Trophoblast cell (in vitro differentiated cells and primary cell): ENCODE data around the gene GALNT12.

ENCODE experiments used
- DNase-seq, 2 donors: peaks; one replicate each; pipeline ENCODE4 v3.0.0-alpha.2; 2016
- H2AFZ ChIP-seq: 2 replicates; pipeline ENCODE4 v1.6.1; 2013; ENCODE audit warnings: low read length, moderate library complexity, mild to moderate bottlenecking; ENCODE audit not compliant: insufficient read depth, poor library complexity
- H2AK5ac ChIP-seq: 2 replicates; pipeline ENCODE4 v1.6.1; 2013; ENCODE audit warnings: mild to moderate bottlenecking, low read length
- H2BK120ac ChIP-seq: 2 replicates; pipeline ENCODE4 v1.6.1; 2013; ENCODE audit warnings: low read length, mild to moderate bottlenecking, moderate library complexity; ENCODE audit not compliant: insufficient read depth, poor library complexity
- H2BK12ac ChIP-seq: 2 replicates; pipeline ENCODE4 v1.6.1; 2013; ENCODE audit warnings: mild to moderate bottlenecking, low read length, moderate library complexity
- H2BK5ac ChIP-seq: 2 replicates; pipeline ENCODE4 v1.6.1; 2013; ENCODE audit warnings: low read length, low read depth, moderate library complexity, mild to moderate bottlenecking; ENCODE audit not compliant: poor library complexity
- H3K14ac ChIP-seq: 2 replicates; pipeline ENCODE4 v1.6.1; 2013; ENCODE audit warnings: mild to moderate bottlenecking, low read length
- H3K18ac ChIP-seq: 2 replicates; pipeline ENCODE4 v1.6.1; 2013; ENCODE audit warnings: mild to moderate bottlenecking, low read length
- H3K23ac ChIP-seq: 2 replicates; pipeline ENCODE4 v1.6.1; 2013; ENCODE audit warnings: low read length
- H3K27ac ChIP-seq: 2 replicates; pipeline ENCODE4 v1.5.1; 2013; ENCODE audit warnings: low read depth, mild to moderate bottlenecking, inconsistent platforms, low read length, moderate library complexity
- H3K27me3 ChIP-seq: 2 replicates; pipeline ENCODE4 v1.6.1; 2013; ENCODE audit warnings: inconsistent platforms, mild to moderate bottlenecking, low read length, moderate library complexity; ENCODE audit not compliant: insufficient read depth
- H3K36me3 ChIP-seq, 2 experiments: 1 replicate in 1 of 2; 2 replicates in 1 of 2; pipeline ENCODE4 v1.6.1; 2013; ENCODE audit warnings: low read length in 2 of 2, mild to moderate bottlenecking in 2 of 2, moderate library complexity in 1 of 2; ENCODE audit not compliant: insufficient read depth in 2 of 2, control insufficient read depth in 1 of 2
- H3K4ac ChIP-seq: 2 replicates; pipeline ENCODE4 v1.6.1; 2013; ENCODE audit warnings: low read depth, mild to moderate bottlenecking, low read length, moderate library complexity
- H3K4me1 ChIP-seq, 2 experiments: 1 replicate in 1 of 2; 2 replicates in 1 of 2; pipeline ENCODE4 v1.6.1; 2013; ENCODE audit warnings: low read length in 2 of 2, mild to moderate bottlenecking in 2 of 2, moderate library complexity in 1 of 2; ENCODE audit not compliant: insufficient read depth in 2 of 2, control insufficient read depth in 1 of 2
- H3K4me2 ChIP-seq: 2 replicates; pipeline ENCODE4 v1.6.1; 2013; ENCODE audit warnings: inconsistent platforms, mild to moderate bottlenecking, low read length, moderate library complexity
- H3K4me3 ChIP-seq: 2 replicates; pipeline ENCODE4 v1.5.1; 2013; ENCODE audit warnings: mild to moderate bottlenecking, low read depth, low read length, inconsistent platforms
- H3K79me1 ChIP-seq: one replicate; pipeline ENCODE4 v1.6.1; 2013; ENCODE audit warnings: low read length
- H3K79me2 ChIP-seq: 2 replicates; pipeline ENCODE4 v1.6.1; 2013; ENCODE audit warnings: low read length, mild to moderate bottlenecking; ENCODE audit not compliant: control insufficient read depth, insufficient read depth, poor library complexity
- H3K9ac ChIP-seq: 2 replicates; pipeline ENCODE4 v1.6.1; 2013; ENCODE audit warnings: mild to moderate bottlenecking, low read length
- H3K9me3 ChIP-seq: 2 replicates; pipeline ENCODE4 v1.6.1; 2013; ENCODE audit warnings: low read depth, mild to moderate bottlenecking, control low read depth, inconsistent platforms, low read length; ENCODE audit not compliant: insufficient read depth
- H4K12ac ChIP-seq: 2 replicates; pipeline ENCODE4 v1.6.1; 2013; ENCODE audit warnings: low read depth, mild to moderate bottlenecking, low read length, moderate library complexity
- H4K8ac ChIP-seq: 2 replicates; pipeline ENCODE4 v1.6.1; 2013; ENCODE audit warnings: low read depth, mild to moderate bottlenecking, low read length, moderate library complexity
- H4K91ac ChIP-seq: one replicate; pipeline ENCODE4 v1.6.1; 2013; ENCODE audit warnings: low read depth, mild to moderate bottlenecking, low read length, moderate library complexity
- WGBS: extraction: QIAGEN DNeasy Blood & Tissue Kit; methylation state at CpG from one replicate; pipeline ENCODE4 v1.1.7; 2013; ENCODE audit warnings: missing lambda C conversion rate; ENCODE audit not compliant: insufficient read length, insufficient coverage; ENCODE audit errors: extremely low coverage; 5-methylcytosine and 5-hydroxymethylcytosine counted together

The GALNT12 gene

GRCh38 chr9:98859941-98860340 is 52.5 kb downstream of the GALNT12 start:
- Histone ChIP-seq H3K23ac (no peak overlapping the region), H3K36me3 (no peaks in the 10 kb centered on the region), H3K14ac (no peak overlapping the region), H2BK12ac (no peak overlapping the region), H3K9ac (no peak overlapping the region), H4K12ac (no peak overlapping the region), H3K4me1 (no peaks in the 10 kb centered on the region), H3K79me2 (no peaks in the 10 kb centered on the region), H3K4ac (no peak overlapping the region), H3K4me3 (no peak overlapping the region), H2AK5ac (no peak overlapping the region), H2BK120ac (no peak overlapping the region), H4K91ac (no peak overlapping the region), H2AFZ (no peak overlapping the region), H3K79me1 (no peaks in the 10 kb centered on the region), H2BK5ac (no peak overlapping the region), H4K8ac (no peak overlapping the region), H3K27ac (no peak overlapping the region), H3K4me2 (no peak overlapping the region), H3K18ac (no peak overlapping the region), H3K9me3 (no peaks in the 10 kb centered on the region), H3K27me3 (no peaks in the 10 kb centered on the region)
- peak; percentile 66 to 78 for DNase-seq
- no CpG with 5 or more reads among the region's 5 CpGs for WGBS

- WGBS = no CpG with 5 or more reads among the region's 5 CpGs
- H3K4me2 ChIP-seq = no peak overlapping the region
- DNase-seq = peak; percentile 28 to 43
- no peak overlapping the region for H3K23ac ChIP-seq
- no peaks in the 10 kb centered on the region for H3K79me1 ChIP-seq
- no peak overlapping the region for H3K27ac ChIP-seq
- no peak overlapping the region for H2AFZ ChIP-seq
- H3K4me1 ChIP-seq = no peaks in the 10 kb centered on the region
- H3K18ac ChIP-seq = no peak overlapping the region
- H2BK12ac ChIP-seq = no peak overlapping the region
- H2BK5ac ChIP-seq = no peak overlapping the region
- H3K4ac ChIP-seq = no peak overlapping the region
- no peak overlapping the region for H4K91ac ChIP-seq
- H4K8ac ChIP-seq = no peak overlapping the region
- no peak overlapping the region for H3K4me3 ChIP-seq
- no peaks in the 10 kb centered on the region for H3K27me3 ChIP-seq
- H3K9ac ChIP-seq = no peak overlapping the region
- no peak overlapping the region for H2BK120ac ChIP-seq
- no peak overlapping the region for H3K14ac ChIP-seq
- H3K36me3 ChIP-seq = no peaks in the 10 kb centered on the region
- no peak overlapping the region for H4K12ac ChIP-seq
- H3K9me3 ChIP-seq = no peaks in the 10 kb centered on the region
- H3K79me2 ChIP-seq = no peaks in the 10 kb centered on the region
- H2AK5ac ChIP-seq = no peak overlapping the region
Measured at GRCh38 chr9:98860871-98861293, 53.4 kb downstream of the GALNT12 start.

GRCh38 chr9:98861781-98862504 is 54.5 kb downstream of the GALNT12 start:
- no peak overlapping the region for H4K91ac ChIP-seq
- no peak overlapping the region for H2BK5ac ChIP-seq
- H2BK120ac ChIP-seq = no peak overlapping the region
- no peak overlapping the region for H3K4me2 ChIP-seq
- no peak overlapping the region for H3K4ac ChIP-seq
- no peaks in the 10 kb centered on the region for H3K36me3 ChIP-seq
- H3K14ac ChIP-seq = no peak overlapping the region
- H3K9me3 ChIP-seq = no peaks in the 10 kb centered on the region
- no peak overlapping the region for H2AK5ac ChIP-seq
- no peaks in the 10 kb centered on the region for H3K27me3 ChIP-seq
- no peak overlapping the region for H4K8ac ChIP-seq
- no peak overlapping the region for H3K27ac ChIP-seq
- WGBS = no CpG with 5 or more reads among the region's 8 CpGs
- no peaks in the 10 kb centered on the region for H3K79me2 ChIP-seq
- no peak overlapping the region for H3K23ac ChIP-seq
- no peak overlapping the region for H3K18ac ChIP-seq
- no peaks in the 10 kb centered on the region for H3K4me1 ChIP-seq
- H2BK12ac ChIP-seq = no peak overlapping the region
- H3K4me3 ChIP-seq = no peak overlapping the region
- no peak overlapping the region for H2AFZ ChIP-seq
- DNase-seq = peak; percentile 98
- no peak overlapping the region for H3K9ac ChIP-seq
- no peaks in the 10 kb centered on the region for H3K79me1 ChIP-seq
- no peak overlapping the region for H4K12ac ChIP-seq

- Histone ChIP-seq H3K18ac (no peak overlapping the region), H2BK5ac (no peak overlapping the region), H3K27me3 (no peaks in the 10 kb centered on the region), H3K9ac (no peak overlapping the region), H2BK12ac (no peak overlapping the region), H3K36me3 (no peaks in the 10 kb centered on the region), H3K27ac (no peak overlapping the region), H3K79me1 (no peaks in the 10 kb centered on the region), H2BK120ac (no peak overlapping the region), H3K14ac (no peak overlapping the region), H3K9me3 (no peaks in the 10 kb centered on the region), H3K4me2 (no peak overlapping the region), H4K12ac (no peak overlapping the region), H4K8ac (no peak overlapping the region), H2AK5ac (no peak overlapping the region), H2AFZ (no peak overlapping the region), H3K23ac (no peak overlapping the region), H3K4me1 (no peaks in the 10 kb centered on the region), H3K79me2 (no peaks in the 10 kb centered on the region), H3K4me3 (no peak overlapping the region), H4K91ac (no peak overlapping the region), H3K4ac (no peak overlapping the region)
- no peak for DNase-seq
- no CpG with 5 or more reads among the region's 4 CpGs for WGBS
Measured at GRCh38 chr9:98862936-98863335, 55.5 kb downstream of the GALNT12 start.
